ENCODE measurements around the gene PWWP2B.
"Not testable (repeated sequence)": the region's sequence is repeated elsewhere in the genome, so short reads cannot be mapped to it uniquely, and the experiment has no call there.

PWWP2B gene

GRCh38 chr10:132436096-132436495 lies 39.1 kb downstream of the PWWP2B start:
- not testable (repeated sequence) for DNase-seq

DNA sequence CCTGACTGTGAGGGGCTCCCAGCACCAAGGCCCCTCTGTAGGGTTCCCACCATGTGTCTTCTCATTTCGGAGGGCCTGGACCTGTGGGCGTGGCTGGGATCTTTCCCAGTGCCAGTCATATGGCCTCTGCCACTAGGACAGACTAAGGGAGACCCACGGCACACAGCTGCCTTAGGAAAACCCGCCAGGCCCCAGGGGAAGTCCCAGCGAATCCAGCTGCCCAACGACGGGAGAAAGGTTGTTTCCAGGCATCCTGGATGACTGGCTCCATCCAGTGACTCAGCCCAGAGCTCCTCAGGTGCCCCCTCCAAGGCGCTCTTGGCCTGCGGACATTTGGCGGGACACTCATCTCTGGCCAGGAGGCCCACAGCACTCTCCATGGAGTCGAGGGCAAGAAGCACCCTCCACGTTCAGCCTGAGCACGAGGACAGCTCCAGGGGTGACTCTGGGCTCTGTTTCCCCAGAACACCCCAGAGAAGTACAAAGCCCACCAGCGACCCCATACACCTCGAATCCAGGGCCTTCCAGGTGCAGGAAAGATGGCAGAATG lies 39.9 kb downstream of the PWWP2B start:
- no peak for DNase-seq

DNA sequence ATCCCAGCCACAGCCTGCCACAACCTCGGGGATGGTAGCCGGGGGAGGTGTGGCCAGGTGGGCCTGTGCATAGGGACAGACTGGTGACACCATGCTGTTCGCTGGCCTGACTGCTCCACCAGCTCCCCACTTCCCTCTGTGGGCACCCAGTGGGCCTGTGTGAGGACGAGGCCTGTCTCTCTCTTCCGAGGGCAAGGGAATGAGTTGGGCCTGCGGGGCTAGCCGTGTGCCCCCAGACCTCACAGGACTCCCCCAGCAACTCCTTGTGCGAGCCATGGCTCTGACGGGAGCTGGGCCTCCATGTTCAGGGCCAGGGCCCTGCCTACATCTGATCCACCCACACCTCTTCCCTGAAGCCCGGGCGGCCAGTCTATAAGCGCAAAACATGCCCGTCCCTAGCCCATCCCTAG lies 40.5 kb downstream of the PWWP2B start:
- DNase-seq, result no peak

- no peak for DNase-seq
These were observed 41.4 kb downstream of the PWWP2B start for GRCh38 chr10:132438091-132439024.

GRCh38 chr10:132439025-132439388 lies 42.0 kb downstream of the PWWP2B start:
- DNase-seq, result no peak

- no peak for DNase-seq
These were observed 42.6 kb downstream of the PWWP2B start for GRCh38 chr10:132439424-132440163.

GRCh38 chr10:132440791-132441565 lies 44.0 kb downstream of the PWWP2B start:
- DNase-seq, result no peak

- DNase-seq, result no peak
These were observed 45.0 kb downstream of the PWWP2B start for GRCh38 chr10:132441818-132442524.

DNA sequence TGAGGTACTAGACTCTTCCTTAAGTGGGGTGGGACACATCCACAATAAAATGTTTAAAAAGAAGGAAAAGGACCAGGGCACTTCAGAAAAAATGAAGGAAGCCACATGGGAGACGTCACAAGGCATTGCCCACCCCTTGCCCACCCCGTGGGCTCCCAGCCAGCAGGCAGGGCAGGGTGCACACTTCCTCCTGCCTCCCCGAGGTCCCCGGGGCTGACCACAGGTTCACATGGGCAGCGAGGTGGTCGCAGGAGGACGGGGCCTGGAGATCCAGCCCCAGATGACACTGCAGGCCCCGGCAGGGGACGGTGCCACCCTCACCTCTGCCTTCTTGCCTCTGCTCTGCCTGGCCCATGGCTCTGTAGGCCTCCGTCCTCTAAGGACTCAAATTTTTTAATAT lies 45.6 kb downstream of the PWWP2B start:
- no peak for DNase-seq

- peak; percentile 80 for DNase-seq
These were observed 46.6 kb downstream of the PWWP2B start for GRCh38 chr10:132443605-132443982.

DNA sequence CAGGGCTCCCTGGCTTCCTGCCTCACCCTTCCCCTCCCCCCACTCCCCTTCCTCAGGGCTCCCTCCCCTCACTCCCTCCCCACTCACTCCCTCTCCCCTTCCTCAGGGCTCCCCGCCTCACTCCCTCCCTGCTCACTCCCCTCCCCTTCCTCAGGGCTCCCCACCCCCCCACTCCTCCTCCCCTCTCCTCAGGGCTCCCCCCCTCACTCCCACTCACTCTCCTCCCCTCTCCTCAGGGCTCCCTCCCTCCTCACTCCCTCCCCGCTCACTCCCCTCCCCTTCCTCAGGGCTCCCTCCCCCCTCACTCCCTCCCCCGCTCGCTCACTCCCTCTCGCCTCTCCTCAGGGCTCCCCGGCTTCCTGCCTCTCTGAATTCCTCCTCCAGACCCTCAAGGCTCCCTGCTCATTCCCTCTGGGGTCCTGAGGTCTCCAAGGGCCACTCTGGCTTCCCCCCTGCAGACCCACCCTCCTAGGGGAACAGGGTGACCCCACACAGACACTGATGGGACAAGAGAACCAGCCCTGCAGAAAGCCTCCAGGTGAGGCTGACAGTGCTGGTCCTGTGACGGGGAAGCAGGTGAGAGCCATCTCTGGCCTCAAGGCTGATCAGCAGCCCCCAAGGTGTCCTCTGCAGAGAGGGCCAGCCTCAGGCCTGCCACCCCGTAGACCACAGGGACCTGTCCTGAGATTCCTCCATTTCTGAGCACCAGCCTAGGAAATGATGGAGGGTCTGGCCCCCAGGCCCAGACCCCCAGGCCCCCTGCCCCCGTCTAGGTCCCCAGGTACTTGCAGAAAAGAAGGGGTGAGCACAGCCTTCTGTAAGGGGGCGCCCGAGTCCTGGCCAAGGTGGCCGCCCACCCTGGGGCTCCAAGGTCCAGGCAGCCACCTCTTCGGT lies 47.2 kb downstream of the PWWP2B start:
- DNase-seq, result peak; percentile 67

DNA sequence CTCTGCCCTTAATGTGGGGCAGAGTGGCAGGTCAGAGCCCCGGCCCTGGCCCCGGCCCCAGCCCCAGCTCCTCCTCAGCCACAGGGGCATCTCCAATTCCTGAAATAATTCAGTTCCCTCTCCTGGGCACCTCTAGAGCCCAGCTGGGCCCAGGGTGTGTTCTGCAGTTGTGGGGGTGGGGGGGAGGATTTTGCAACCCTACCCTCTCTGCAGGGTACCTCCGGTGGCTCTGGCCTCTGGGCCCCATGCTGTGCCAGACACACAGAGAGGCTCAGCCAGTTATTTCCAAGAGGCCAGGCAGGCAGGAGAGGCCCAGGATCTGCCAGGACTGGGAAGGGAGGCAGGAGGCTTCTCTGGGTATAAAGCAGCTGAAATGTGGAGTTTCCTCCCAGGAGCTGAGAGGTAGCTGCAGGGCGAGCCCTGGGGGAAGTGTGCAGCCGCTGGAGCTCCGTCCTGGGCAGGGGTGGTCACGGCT lies 47.9 kb downstream of the PWWP2B start:
- DNase-seq, result no peak

DNA sequence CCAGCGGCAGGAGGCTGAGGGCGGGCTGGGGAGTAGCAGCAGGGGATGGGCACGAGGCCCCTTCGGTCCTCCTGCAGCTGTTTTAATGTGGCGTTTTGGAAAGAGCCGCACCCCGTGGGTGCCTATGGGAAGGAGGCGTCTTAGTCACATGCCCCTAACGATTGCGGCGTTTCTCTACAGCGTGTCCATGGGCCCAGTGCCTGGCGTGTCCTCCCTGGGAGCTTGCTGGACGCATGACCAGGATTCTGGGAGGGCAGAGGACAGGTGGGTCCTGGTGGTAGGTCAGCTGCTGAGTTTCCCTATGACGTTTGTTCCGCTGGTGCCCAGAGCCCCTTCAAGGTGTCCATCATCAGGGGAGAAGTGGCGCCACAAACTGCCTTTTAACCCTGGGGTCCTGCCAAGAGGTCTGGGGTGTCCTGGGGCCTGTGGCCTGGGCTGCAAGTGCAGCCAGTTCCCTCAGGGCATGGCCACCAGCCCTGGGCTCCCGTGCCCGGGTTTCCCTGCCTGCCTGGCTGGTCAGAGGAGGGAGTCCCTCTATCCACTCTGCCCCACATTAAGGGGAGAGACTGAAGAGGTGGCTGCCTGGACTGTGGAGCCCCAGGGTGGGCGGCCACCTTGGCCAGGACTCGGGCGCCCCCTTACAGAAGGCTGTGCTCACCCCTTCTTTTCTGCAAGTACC lies 48.7 kb downstream of the PWWP2B start:
- DNase-seq, result no peak

DNA sequence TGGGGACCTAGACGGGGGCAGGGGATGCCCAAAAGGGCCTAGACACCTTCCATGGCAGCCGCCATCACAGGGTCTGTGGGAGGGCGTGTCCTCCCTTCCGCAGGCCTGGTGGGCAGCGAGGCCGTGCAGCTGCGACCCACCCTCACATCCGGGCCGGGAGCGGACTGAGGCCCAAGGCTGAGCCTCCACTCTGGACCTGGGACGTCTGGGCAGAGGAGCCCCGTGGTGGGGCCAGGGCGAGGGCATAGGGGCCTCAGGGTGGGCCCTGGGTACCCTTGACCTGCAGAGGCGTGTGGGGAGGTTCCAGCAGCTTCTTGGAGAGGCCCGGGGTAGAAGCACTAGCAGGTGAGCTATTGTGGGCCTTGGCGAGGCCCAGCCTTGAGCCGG lies 49.2 kb downstream of the PWWP2B start:
- DNase-seq, result no peak

- DNase-seq, result peak; percentile 79
These were observed 49.9 kb downstream of the PWWP2B start for GRCh38 chr10:132446661-132447445.

- peak; percentile 82 for DNase-seq
These were observed 50.6 kb downstream of the PWWP2B start for GRCh38 chr10:132447446-132448247.

DNA sequence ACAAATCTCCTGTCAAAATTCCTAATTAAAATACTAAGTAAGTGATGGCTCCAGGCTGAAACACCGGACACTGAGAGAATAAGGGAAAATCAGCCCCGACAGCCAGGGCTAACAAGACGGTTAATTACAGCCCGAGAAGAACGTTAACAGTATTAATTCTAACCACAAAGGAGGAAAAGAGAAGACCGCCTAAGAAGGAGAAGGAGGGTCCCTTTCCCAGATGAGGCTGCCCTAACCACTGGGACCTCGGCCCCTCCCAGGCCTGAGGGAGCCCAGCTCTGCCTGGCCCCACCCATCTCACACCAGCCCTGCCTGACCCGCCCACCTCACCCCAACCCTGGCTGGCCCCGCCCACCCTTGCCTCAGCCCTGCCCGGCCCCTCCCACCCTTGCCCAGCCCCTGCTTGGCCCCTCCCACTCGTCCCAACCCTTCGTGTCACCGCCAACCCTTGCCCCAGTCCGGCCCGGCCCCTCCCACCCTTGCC lies 51.3 kb downstream of the PWWP2B start:
- peak; percentile 66 for DNase-seq

DNA sequence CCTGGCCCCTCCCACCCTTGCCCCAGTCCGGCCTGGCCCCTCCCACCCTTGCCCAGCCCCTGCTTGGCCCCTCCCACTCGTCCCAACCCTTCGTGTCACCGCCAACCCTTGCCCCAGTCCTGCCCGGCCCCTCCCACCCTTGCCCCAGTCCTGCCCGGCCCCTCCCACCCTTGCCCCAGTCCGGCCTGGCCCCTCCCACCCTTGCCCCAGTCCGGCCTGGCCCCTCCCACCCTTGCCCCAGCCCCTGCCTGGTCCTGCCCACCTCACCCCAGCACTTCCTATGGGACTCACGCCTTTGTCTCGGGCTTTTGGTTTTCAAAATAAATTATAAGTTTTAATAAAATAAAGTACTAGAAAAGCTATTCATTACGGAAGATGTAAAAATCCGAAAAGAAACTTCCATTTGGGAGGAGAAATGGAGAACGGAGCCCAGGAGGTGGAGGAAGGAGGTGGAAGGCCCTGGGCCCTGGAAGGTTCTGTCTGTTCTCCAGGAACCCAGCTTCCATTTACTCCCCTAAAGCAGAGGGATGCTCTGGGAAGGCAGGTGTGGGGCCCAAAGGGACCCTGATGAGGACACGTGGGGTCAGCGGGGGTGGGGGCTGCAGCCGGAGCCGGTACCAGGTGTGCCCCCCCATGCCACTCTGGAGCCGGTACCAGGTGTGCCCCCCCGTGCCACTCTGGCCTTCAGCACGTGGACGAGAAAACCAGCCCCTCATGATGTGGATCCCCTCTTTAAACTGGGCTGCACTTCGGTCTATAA lies 52.2 kb downstream of the PWWP2B start:
- DNase-seq, result peak; percentile 32

Data from CD4-positive, alpha-beta T cell treated with Interleukin-6 for 4 hours (primary cell).